ENCODE measurements around the gene TVP23C.
A peak's percentile ranks its signal among the peaks of the same experiment; 100 is the strongest.
"Not testable (repeated sequence)": the region's sequence is repeated elsewhere in the genome, so short reads cannot be mapped to it uniquely, and the experiment has no call there.

TVP23C gene

GRCh38 chr17:15526292-15527218 is 36.7 kb downstream of the TVP23C start:
- DNase-seq: peak in 1 of 2 experiments; percentile 27

DNA sequence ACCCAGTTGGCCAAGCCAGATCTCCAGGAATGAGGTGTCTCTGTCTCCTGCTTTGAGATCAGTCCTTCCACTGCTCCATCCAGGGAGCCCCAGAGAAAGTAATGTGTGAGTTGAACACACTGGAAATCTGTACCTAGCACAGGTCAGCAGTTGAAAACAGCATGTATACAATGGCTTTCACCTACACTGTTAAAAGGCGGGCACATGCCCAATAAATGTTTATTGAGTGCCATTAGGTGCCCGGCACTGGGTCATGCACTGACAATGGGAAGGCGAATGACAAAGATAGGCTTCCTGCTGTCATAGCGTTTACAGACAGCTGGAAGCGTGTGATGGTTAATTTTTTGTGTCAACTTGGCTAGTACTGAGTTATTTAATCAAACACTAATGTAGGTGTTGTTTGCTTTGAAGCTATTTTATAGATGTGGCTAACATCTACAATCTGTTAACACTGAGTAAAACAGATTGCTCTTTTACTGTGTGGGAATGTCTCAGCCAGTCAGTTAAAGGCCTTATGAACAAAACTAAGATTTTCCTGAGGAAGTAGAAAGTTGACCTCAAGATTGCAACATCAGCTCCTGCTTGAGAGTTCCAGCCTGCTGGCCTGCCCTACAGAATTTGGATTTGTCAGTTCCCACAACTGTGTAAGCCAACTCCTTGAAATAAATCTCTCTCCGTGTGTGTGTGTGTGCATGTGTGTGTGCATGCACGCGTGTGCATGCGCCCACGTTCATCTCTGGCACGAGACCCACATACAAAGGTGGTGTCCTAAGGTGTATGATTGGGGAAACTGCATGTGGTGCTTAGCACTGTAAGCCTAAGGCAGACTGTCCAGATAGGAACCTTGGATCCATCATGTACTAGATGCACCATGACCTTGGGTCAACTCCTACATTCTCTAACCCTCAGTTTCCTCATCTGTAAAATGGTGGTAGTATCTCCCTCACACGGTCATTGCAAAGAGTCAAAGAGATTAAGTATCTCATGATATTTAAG is 38.0 kb downstream of the TVP23C start:
- not testable (repeated sequence) for DNase-seq

GRCh38 chr17:15516150-15516549 is 47.1 kb downstream of the TVP23C start:
- no peak for DNase-seq

DNA sequence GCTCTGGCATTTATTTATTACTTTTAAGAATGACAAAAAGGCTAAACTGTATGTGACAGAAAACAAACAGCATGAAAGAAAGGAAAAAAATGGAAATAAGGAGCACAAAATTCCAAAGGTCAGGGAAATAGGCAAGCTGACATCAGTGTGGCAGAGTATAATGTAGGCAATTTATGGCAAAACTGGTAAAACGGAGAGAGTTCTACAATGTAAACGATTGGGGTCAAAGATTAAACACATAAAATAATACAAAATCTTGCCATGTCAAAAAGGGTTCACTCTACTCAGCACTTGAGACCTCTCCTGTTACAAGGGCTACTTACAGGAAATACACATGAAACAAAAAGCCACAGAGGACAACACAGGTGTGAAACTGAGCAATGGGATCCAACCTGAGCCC is 48.8 kb downstream of the TVP23C start:
- DNase-seq: no peak

DNA sequence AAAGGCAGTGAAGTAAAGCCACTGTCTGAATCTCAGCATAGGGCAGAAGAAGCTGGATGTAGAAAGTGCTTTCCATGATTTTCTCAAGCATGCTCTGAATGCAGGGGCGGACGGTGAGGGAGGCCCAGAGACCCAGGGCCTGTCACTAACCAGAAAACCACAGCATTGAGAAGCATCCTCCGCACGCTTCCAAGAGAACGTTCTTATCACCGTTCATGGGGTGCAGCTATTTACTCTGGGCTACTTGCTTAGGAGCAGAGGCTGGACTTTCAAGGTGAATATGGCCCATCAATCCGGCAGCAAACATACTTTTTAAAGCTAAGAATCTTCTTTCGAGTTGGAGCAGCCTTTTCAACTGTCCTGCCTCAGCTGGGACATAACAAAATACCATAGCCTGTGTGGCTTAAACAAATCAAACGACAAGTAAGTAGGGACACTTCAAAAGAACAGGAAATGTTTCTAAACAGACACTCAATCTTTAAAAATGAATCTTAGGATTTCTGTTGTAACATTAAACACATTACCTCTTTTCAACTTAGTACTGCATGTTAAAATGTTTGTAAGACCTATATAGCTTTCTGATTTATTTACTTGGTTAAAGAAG is 49.3 kb downstream of the TVP23C start:
- no peak for DNase-seq

GRCh38 chr17:15513058-15513791 is 50.1 kb downstream of the TVP23C start:
- no peak for DNase-seq

GRCh38 chr17:15512071-15512709 is 51.1 kb downstream of the TVP23C start:
- no peak for DNase-seq

DNA sequence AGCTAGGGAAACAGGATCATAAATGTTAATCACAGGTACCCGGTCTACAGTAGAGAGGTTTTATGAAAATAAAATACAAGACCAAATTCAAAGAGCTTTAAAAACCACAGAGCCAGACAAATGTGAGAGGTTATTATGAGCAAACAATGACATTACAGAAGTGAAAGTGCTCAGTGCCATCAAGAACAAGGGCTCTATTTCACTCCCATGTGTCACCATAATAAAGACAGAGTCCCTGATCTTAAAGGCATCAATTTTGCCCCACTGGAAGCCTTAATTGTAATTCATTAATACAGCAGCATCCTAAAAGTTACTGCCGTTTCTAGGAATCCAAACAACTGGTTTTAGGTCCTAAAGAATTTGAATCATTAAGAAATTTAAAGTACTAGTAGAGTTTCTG is 52.1 kb downstream of the TVP23C start:
- no peak for DNase-seq

DNA sequence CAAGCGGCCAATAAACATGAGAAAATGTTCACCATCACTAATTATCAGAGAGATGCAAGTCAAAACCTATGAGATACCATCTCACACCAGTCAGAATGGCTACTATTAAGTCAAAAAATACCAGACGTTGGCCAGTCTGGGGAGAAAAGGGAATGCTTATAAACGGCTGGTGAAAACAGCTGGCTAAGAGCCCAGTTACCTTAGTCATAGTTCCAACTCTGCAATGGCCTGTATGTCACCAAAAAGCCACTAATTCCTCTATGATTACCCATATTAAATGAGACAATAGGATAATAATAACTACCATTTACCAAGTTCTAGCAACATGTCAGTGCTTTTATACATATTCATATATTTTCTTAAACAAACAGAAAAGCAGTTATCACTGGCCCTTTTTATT is 52.9 kb downstream of the TVP23C start:
- DNase-seq: no peak

GRCh38 chr17:15509095-15509494 is 54.2 kb downstream of the TVP23C start:
- DNase-seq: no peak

DNA sequence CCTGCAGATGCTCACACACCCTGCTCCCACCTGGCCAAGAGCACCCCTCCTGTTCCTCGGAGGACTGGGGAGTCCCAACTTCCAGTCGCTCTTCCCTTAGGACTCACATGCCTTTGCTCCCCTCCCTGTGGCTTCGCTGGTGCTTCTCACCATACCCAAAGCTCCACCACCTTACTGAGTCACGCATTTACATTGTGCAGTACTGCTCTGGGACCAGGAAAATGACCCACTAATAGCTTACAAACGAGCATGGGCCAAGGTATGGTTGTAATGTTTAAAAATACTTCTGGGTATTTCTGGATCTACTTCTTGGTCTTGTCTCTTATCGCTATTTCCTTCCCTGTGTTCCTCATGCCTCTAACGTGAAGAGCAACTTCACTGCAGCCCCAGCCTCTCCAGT is 54.8 kb downstream of the TVP23C start:
- no peak for DNase-seq

DNA sequence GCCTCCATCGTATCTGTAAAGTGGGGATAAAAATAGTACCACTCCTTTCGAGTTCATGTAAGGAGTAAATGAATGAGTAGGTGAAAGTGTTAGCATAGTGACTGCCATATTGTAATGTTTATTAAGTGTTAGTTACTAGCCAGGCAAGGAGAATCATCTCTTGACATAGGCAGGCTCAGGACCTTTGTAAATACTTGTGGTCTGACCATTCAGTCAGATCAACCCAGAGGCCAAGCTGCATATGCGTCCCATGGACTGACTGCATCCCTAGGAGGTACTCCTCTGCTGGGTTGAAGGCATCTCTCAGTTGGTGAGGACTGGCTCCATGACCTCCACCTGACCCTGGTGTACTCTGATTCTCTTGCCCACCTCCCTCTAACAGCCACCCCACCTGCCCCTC is 55.4 kb downstream of the TVP23C start:
- DNase-seq: no peak

- DNase-seq: no peak
Observed at GRCh38 chr17:15507001-15507400, 56.3 kb downstream of the TVP23C start.

- not testable (repeated sequence) for DNase-seq
Observed at GRCh38 chr17:15505708-15506107, 57.6 kb downstream of the TVP23C start.

GRCh38 chr17:15503731-15504130 is 59.6 kb downstream of the TVP23C start:
- no peak for DNase-seq

DNA sequence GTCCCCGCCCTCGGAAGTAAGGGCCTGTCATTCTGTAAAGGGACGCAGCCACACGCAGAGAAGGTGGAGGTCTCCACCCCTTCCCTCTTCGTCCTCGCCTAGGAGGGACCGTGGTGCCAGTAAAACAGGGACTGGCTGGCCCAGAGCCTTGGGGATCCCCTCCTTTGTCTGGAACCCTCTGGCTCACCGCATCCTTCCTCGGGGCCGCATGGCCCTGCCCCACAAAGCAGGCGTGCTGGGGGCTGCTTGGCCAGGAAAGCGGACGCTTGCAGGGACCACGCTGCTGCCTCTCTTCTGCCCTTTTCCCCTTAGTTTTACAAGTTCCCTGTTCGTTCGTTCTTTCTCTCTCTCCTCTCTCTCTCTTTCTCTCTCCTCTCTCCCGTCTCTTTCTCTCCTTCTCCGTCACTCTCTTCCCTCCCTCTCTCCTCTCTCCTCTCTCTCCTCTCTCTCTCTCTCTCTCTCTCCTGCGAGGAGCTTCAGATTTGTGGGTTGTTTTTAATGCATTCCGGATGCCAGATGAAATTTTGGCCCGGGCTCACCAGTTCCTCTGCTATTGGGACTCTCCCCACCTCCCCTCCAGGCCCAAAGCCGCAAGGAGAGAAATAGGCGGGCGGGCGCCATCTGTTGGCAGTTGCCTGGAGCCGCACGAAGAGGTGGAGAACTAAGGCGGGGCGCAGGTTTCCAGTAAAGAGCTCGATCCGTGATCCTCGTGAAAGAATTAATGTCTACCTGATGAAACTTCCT is 60.7 kb downstream of the TVP23C start:
- DNase-seq: peak in 1 of 2 experiments; percentile 27

DNA sequence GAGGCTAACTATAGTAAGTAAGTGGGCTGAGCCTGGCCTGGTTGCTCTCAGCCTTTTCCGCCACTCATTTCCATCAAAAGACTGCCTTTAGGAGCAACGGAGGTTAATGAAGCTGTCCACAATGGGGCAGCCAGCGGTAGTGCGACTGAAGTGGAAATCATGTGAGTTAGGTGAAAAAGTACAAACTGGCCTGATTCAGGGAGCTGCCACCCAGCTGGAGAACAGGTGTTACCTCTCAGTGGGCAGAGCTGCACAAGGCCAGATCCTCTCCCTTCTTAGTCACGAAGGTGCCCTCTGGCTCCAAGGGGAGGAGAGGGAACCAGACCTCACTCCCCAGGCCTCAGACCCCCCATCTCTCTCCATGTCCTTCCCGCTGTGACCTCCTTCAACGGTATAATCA is 61.5 kb downstream of the TVP23C start:
- no peak for DNase-seq

DNA sequence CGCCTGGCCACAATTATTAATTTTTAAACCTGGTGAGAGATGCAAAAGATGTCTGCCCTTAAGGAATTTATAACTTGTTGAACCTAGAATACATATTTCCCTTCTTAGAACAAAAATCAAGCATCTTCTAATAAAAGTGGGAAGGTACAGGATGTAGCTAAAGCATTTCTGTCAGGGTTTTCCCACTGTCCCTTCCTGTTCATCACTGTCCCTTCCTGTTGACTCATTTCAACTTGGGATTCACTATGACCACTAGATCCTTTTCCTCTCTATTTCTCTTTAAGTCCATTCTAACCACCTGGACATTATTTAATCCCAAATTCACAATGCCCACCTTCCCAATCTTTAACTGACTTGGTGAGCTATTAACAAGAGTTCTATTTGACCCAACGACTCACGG is 62.0 kb downstream of the TVP23C start:
- no peak for DNase-seq

DNA sequence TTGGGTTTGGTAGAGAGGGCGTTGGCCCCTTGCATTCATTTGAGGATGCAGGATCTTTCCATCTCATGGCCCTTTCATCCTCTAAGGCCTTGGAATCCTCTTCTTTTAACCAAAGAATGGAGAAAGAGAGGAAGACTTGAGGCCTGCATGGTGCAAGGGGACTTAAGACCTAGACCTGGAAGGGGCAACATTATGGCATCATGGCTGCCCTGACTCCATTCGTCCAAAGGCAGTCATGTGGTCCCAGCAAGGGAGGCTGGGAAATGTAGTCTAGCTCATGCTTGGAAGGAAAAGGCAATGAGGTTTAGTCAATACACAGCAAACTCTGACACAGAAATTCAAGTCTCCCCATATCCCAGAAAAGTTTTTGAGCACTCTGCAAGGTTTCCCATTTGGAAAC is 65.2 kb downstream of the TVP23C start:
- no peak for DNase-seq

GRCh38 chr17:15496735-15497670 is 66.3 kb downstream of the TVP23C start:
- DNase-seq: no peak
